K562 (cell line): Measurements from ENCODE around the gene DIAPH3. TPM values are rescaled to one million over a fixed set of nuclear protein-coding genes. Genes with fewer than 3 reads are reported as not detected.

ENCODE experiments used
- ATAC-seq: fragments of 200-7000 bp; cut with Tn5 transposase; 3 replicates; pipeline ENCODE4 v1.9.1; 2020; ENCODE audit warnings: moderate library complexity
- BruUV-seq: library from RNA; stranded (reverse); fragments of 400-500 nt; replicated peaks from 2 replicates; lab custom pipeline; 2021; lab: Mats Ljungman, UMichigan
- CTCF ChIA-PET: fragments of 300-600 bp; formaldehyde crosslinking; extraction: SDS; loops from one replicate; lab custom pipeline; 2021; ENCODE audit warnings: low intra/inter-chr PET ratio; lab: Yijun Ruan, JAX
- POLR2A ChIA-PET: fragments of 300-600, 350-650 bp; sonication (Branson Sonifier 250); formaldehyde crosslinking; extraction: SDS; loops from one replicate; lab custom pipeline; 2021; ENCODE audit warnings: antibody characterized with exemption, inconsistent platforms; lab: Yijun Ruan, JAX
- DNase-seq, 4 experiments: peaks; one replicate each; pipeline versions ENCODE4 v3.0.0 to v3.0.0-alpha.2; 2011 to 2018; ENCODE audit warnings: low spot score in 3 of 4, mixed read lengths in 3 of 4; ENCODE audit errors: extremely low read depth in 1 of 4
- FAIRE-seq: peaks from 2 replicates; lab custom pipeline; 2011; peaks lifted over from hg19 to GRCh38; lab: Jason Lieb, UNC
- H2AFZ ChIP-seq: 2 replicates; pipeline ENCODE4 v1.6.0; 2011; ENCODE audit warnings: low read depth, low read length, control low read depth, inconsistent platforms
- H3K27ac ChIP-seq: fragments of 200-600 bp; 3 replicates; pipeline ENCODE4 v1.8.0; 2011; ENCODE audit warnings: low read depth, mild to moderate bottlenecking, control low read depth, inconsistent platforms, low read length, moderate library complexity, mixed read lengths; ENCODE audit errors: extremely low read depth
- H3K27me3 ChIP-seq, 2 experiments: fragments of 300-600 bp in 1 of 2; 2 replicates in 1 of 2; 3 replicates in 1 of 2; pipeline versions ENCODE4 v1.6.0 to v1.8.0; 2011; ENCODE audit warnings: inconsistent platforms in 2 of 2, low read length in 2 of 2, mild to moderate bottlenecking in 1 of 2, mixed read lengths in 1 of 2, moderate library complexity in 1 of 2; ENCODE audit not compliant: control insufficient read depth in 2 of 2, insufficient read depth in 2 of 2
- H3K36me3 ChIP-seq: fragments of 300-600 bp; 3 replicates; pipeline ENCODE4 v1.8.0; 2011; ENCODE audit warnings: mild to moderate bottlenecking, low read length, inconsistent platforms; ENCODE audit not compliant: control insufficient read depth, insufficient read depth
- H3K4me1 ChIP-seq, 2 experiments: fragments of 200-600 bp in 1 of 2; replicated peaks in 1 of 2; 2 replicates in 1 of 2; 3 replicates in 1 of 2; pipeline versions ENCODE4 v1.5.1 to v1.8.0; 2011; ENCODE audit warnings: inconsistent platforms in 2 of 2, low read length in 2 of 2, mild to moderate bottlenecking in 1 of 2, mixed read lengths in 1 of 2, moderate library complexity in 1 of 2; ENCODE audit not compliant: control insufficient read depth in 2 of 2, insufficient read depth in 2 of 2
- H3K4me2 ChIP-seq: 2 replicates; pipeline ENCODE4 v1.6.1; 2011; ENCODE audit warnings: low read length, control low read depth, inconsistent platforms, mixed read lengths; ENCODE audit not compliant: insufficient read depth
- H3K4me3 ChIP-seq: fragments of 200-600 bp; sonication (generic), shearing (Covaris generic); 2 replicates; pipeline ENCODE4 v1.5.1; 2016; ENCODE audit warnings: control low read depth, inconsistent platforms
- H3K79me2 ChIP-seq: fragments of 200-600 bp; 3 replicates; pipeline ENCODE4 v1.8.0; 2011; ENCODE audit warnings: low read length, inconsistent platforms; ENCODE audit not compliant: control insufficient read depth, insufficient read depth
- H3K9ac ChIP-seq, 2 experiments: 2 replicates each; pipeline versions ENCODE4 v1.6.0 to v1.6.1; 2011; ENCODE audit warnings: low read depth in 2 of 2, low read length in 2 of 2, control low read depth in 1 of 2, inconsistent platforms in 1 of 2, mild to moderate bottlenecking in 1 of 2, mixed read lengths in 1 of 2; ENCODE audit not compliant: insufficient read depth in 1 of 2
- H3K9me1 ChIP-seq: one replicate; pipeline ENCODE4 v1.6.0; 2011; ENCODE audit warnings: inconsistent platforms, mild to moderate bottlenecking, low read length, moderate library complexity; ENCODE audit not compliant: control insufficient read depth, insufficient read depth
- H3K9me3 ChIP-seq: replicated peaks from 2 replicates; pipeline ENCODE4 v1.5.1; 2011; ENCODE audit warnings: low read depth, low read length, inconsistent platforms; ENCODE audit not compliant: control insufficient read depth, insufficient read depth
- H4K20me1 ChIP-seq: replicated peaks from 2 replicates; pipeline ENCODE4 v1.6.1; 2011; ENCODE audit warnings: low read length, inconsistent platforms, mixed read lengths; ENCODE audit not compliant: control insufficient read depth, insufficient read depth
- BRD4 ChIP-seq: fragments of 200-600 bp; sonication (generic); IDR thresholded peaks from 2 replicates; pipeline ENCODE4 v1.6.1; 2017; ENCODE audit warnings: inconsistent platforms
- CREB1 ChIP-seq, 2 experiments: sonication (generic) in 1 of 2; formaldehyde crosslinking in 1 of 2; IDR thresholded peaks; 2 replicates each; pipeline versions ENCODE4 v1.6.1 to v1.8.0; 2012 to 2022; ENCODE audit warnings: inconsistent platforms in 1 of 2, mild to moderate bottlenecking in 1 of 2, missing genetic modification reagents in 1 of 2, moderate library complexity in 1 of 2
- CSDE1 ChIP-seq, 2 experiments: fragments of 450-650 bp; IDR thresholded peaks; 2 replicates each; pipeline ENCODE4 v1.6.1; 2016; ENCODE audit warnings: mild to moderate bottlenecking in 1 of 2
- DDX20 ChIP-seq: fragments of 450-650 bp; IDR thresholded peaks from 2 replicates; pipeline ENCODE4 v1.6.1; 2016; ENCODE audit warnings: missing genetic modification characterization, low read depth, mild to moderate bottlenecking, missing compliant biosample characterization, moderate library complexity
- HLTF ChIP-seq: fragments of 450-650 bp; IDR thresholded peaks from 2 replicates; pipeline ENCODE4 v1.6.1; 2016
- MCM5 ChIP-seq: fragments of 450-650 bp; IDR thresholded peaks from 2 replicates; pipeline ENCODE4 v1.6.1; 2016; ENCODE audit warnings: low read depth
- MTA3 ChIP-seq: fragments of 450-650 bp; formaldehyde crosslinking; IDR thresholded peaks from 2 replicates; pipeline ENCODE4 v1.6.1; 2017; ENCODE audit warnings: mild to moderate bottlenecking, borderline replicate concordance
- NFRKB ChIP-seq: fragments of 450-650 bp; IDR thresholded peaks from 2 replicates; pipeline ENCODE4 v1.6.1; 2016; ENCODE audit warnings: low read depth
- PHTF2 ChIP-seq: fragments of 250-450 bp; sonication (Bioruptor Pico); IDR thresholded peaks from 2 replicates; pipeline ENCODE4 v1.5.0; 2021; ENCODE audit warnings: mild to moderate bottlenecking
- RBM39 ChIP-seq: fragments of 200-400 bp; formaldehyde crosslinking; optimal IDR thresholded peaks from 2 replicates; pipeline ENCODE3; 2018; ENCODE audit warnings: low read depth, low read length
- SMAD4 ChIP-seq: fragments of 250-450 bp; sonication (Bioruptor Pico); conservative IDR thresholded peaks from 2 replicates; pipeline ENCODE4 v1.8.0; 2021; ENCODE audit warnings: inconsistent platforms, mild to moderate bottlenecking, moderate library complexity
- TAF15 ChIP-seq: fragments of 200-400 bp; formaldehyde crosslinking; IDR thresholded peaks from 2 replicates; pipeline ENCODE4 v1.6.1; 2017; ENCODE audit warnings: mild to moderate bottlenecking, low read depth, low read length, moderate library complexity
- TAL1 ChIP-seq: fragments of 450-650 bp; IDR thresholded peaks from 2 replicates; pipeline ENCODE4 v1.6.1; 2016; ENCODE audit warnings: mild to moderate bottlenecking
- TEAD2 ChIP-seq: fragments of 450-650 bp; IDR thresholded peaks from 2 replicates; pipeline ENCODE4 v1.6.1; 2016; ENCODE audit warnings: missing genetic modification characterization, control low read depth, missing compliant biosample characterization
- U2AF2 ChIP-seq: fragments of 200-400 bp; formaldehyde crosslinking; optimal IDR thresholded peaks from 2 replicates; pipeline ENCODE3; 2017; ENCODE audit warnings: low read depth, mild to moderate bottlenecking, low read length
- ZNF175 ChIP-seq: fragments of 200-800 bp; sonication (Bioruptor generic); IDR thresholded peaks from 2 replicates; pipeline ENCODE4 v1.6.1; 2016; ENCODE audit warnings: low read depth, mild to moderate bottlenecking, missing genetic modification characterization, missing compliant biosample characterization
- ZNF24 ChIP-seq: fragments of 450-650 bp; IDR thresholded peaks from 2 replicates; pipeline ENCODE4 v1.6.1; 2016
- ZNF280B ChIP-seq: fragments of 250-450 bp; sonication (Bioruptor Pico); IDR thresholded peaks from 2 replicates; pipeline ENCODE4 v1.5.1; 2021; ENCODE audit warnings: mild to moderate bottlenecking
- WGBS: fragments of 100-300 bp; shearing (Covaris generic); methylation state at CpG from one replicate; pipeline ENCODE4 v1.1.6; 2016; ENCODE audit warnings: low coverage, mixed read lengths; ENCODE audit not compliant: insufficient coverage; ENCODE audit errors: missing lambda C conversion rate; 5-methylcytosine and 5-hydroxymethylcytosine counted together
- in situ Hi-C: fragments of 300-500 bp; cut with MboI; formaldehyde crosslinking; loops from 4 replicates; pipeline ENCODE4 v1.15.0; 2018; ENCODE audit warnings: inconsistent platforms, mixed read lengths
- intact Hi-C: fragments of 100-400 bp; cut with micrococcal nuclease; formaldehyde crosslinking; loops from 2 replicates; pipeline ENCODE4 v1.14.2; 2022
- polyA plus RNA-seq, 8 experiments: library from polyadenylated mRNA; depleted of rRNA in 4 of 8; stranded (reverse) in 5 of 8; unstranded in 3 of 8; fragments of >200 nt; fragmentation: Nextera tagmentation in 2 of 8; fragmentation: Illumina TruSeq in 1 of 8; extraction: Ambion mirVana in 2 of 8; extraction: Trizol in 1 of 8; gene quantifications; 2 replicates each; pipeline versions ENCODE4 v1.2.1 to v1.2.3, GENCODE V29; 2011 to 2014; ENCODE audit warnings: inconsistent platforms in 1 of 8, missing spikeins in 1 of 8
- total RNA-seq, 7 experiments: library from RNA; depleted of rRNA in 6 of 7; stranded (reverse); fragments of >200 nt in 6 of 7; fragmentation: Illumina TruSeq in 2 of 7; extraction: Trizol in 2 of 7; gene quantifications; 2 replicates each; pipeline versions ENCODE4 v1.2.1 to v1.2.3, GENCODE V29; 2011 to 2021; ENCODE audit warnings: low replicate concordance in 1 of 7

Gene DIAPH3
- total and polyA plus RNA-seq, 9 of the 15 experiments (the other 6 are each of a cell fraction or from before 2014, with no cell fraction given) = 9.0 to 18.7 (median 14.7) TPM

- no peaks in the 10 kb centered on the region for H3K36me3 ChIP-seq
- H3K4me1 ChIP-seq = no peaks in the 10 kb centered on the region
- POLR2A ChIA-PET = no interaction called here
- in situ Hi-C loops = no loop called here
- ATAC-seq (no peak), FAIRE-seq (no peak), DNase-seq (no peak)
- no peak overlapping the region for H3K27ac ChIP-seq
- H3K27me3 ChIP-seq = no peaks in the 10 kb centered on the region
- no peaks in the 10 kb centered on the region for H4K20me1 ChIP-seq
- no peaks in the 10 kb centered on the region for H3K79me2 ChIP-seq
- H3K9me1 ChIP-seq = no peaks in the 10 kb centered on the region
- intact Hi-C loops = no loop called here
- H3K4me3 ChIP-seq = no peak overlapping the region
- no peaks in the 10 kb centered on the region for H3K9me3 ChIP-seq
- H3K4me2 ChIP-seq = no peak overlapping the region
- TF ChIP-seq ZNF280B (CRISPR knock-in tag) = no peak
- no peak for TF ChIP-seq CREB1 (IDR thresholded peaks at IDR 0.05)
- TF ChIP-seq CREB1 (CRISPR knock-in tag; IDR thresholded peaks at IDR 0.05) = no peak
- no peak for TF ChIP-seq ZNF24
- no TSS peak for BruUV-seq
- CTCF ChIA-PET = interaction anchor here (0.5 kb wide), 1 partner anchor 116 kb away, joined by 3 read pairs; no protein-coding TSS in a partner anchor
- no peak overlapping the region for H2AFZ ChIP-seq
- no peak overlapping the region for H3K9ac ChIP-seq
- 100% methylated on average over 1 of the region's 1 CpG for WGBS
Measured at GRCh38 chr13:59893266-59893665, 270.5 kb downstream of the DIAPH3 start.

GRCh38 chr13:59891053-59891452 lies 272.7 kb downstream of the DIAPH3 start:
- BruUV-seq = no TSS peak
- no peak for FAIRE-seq
- TF ChIP-seq DDX20 (tag) (no peak), TEAD2 (tag) (no peak), CSDE1 (IDR thresholded peaks at IDR 0.05) (no peak), U2AF2 (no peak), PHTF2 (CRISPR knock-in tag) (no peak), TAF15 (no peak), SMAD4 (CRISPR knock-in tag) (no peak), NFRKB (no peak), MCM5 (no peak), RBM39 (no peak), BRD4 (no peak), HLTF (no peak), TAL1 (no peak), ZNF175 (CRISPR knock-in tag) (no peak), MTA3 (no peak)

More at GRCh38 chr13:59891053-59891452, 272.7 kb downstream of the DIAPH3 start:
- DNase-seq (no peak), ATAC-seq (no peak)
- ChIA-PET POLR2A (no interaction called here), CTCF (no interaction called here)
- Histone ChIP-seq H3K27me3 (no peaks in the 10 kb centered on the region), H3K9me3 (no peaks in the 10 kb centered on the region), H3K27ac (no peak overlapping the region), H3K9me1 (no peaks in the 10 kb centered on the region), H3K4me1 (no peaks in the 10 kb centered on the region), H3K79me2 (no peaks in the 10 kb centered on the region), H3K4me2 (no peak overlapping the region), H2AFZ (no peak overlapping the region), H3K4me3 (no peak overlapping the region), H4K20me1 (no peaks in the 10 kb centered on the region), H3K9ac (no peak overlapping the region), H3K36me3 (no peaks in the 10 kb centered on the region)
- intact Hi-C loops (no loop called here), in situ Hi-C loops (no loop called here)
